Esophagus muscularis mucosa (tissue), 4 donors: ENCODE data around the gene HAUS5.

Experiments
- EP300 ChIP-seq: sonication (generic); formaldehyde crosslinking; IDR thresholded peaks from one replicate; pipeline ENCODE4 v1.6.1; 2017; ENCODE audit warnings: antibody characterized with exemption
- POLR2A ChIP-seq: fragments of 450-650 bp; IDR thresholded peaks from one replicate; pipeline ENCODE4 v1.6.1; 2017; ENCODE audit warnings: antibody characterized with exemption, moderate library complexity, mild to moderate bottlenecking, low read depth
- POLR2AphosphoS5 ChIP-seq, 2 donors: sonication (generic); formaldehyde crosslinking; IDR thresholded peaks; one replicate each; pipeline ENCODE4 v1.6.1; 2017; ENCODE audit warnings: antibody characterized with exemption in 2 of 2
- TF ChIP-seq, protein P1 (sequence below), 3 experiments: fragments of 200-600 bp in 2 of 3; fragments of 450-650 bp in 1 of 3; sonication (generic) in 2 of 3; IDR thresholded peaks; one replicate each; pipeline ENCODE4 v1.5.1; 2017 to 2019; ENCODE audit warnings: antibody characterized with exemption in 3 of 3, mild to moderate bottlenecking in 2 of 3, moderate library complexity in 1 of 3

DNA sequence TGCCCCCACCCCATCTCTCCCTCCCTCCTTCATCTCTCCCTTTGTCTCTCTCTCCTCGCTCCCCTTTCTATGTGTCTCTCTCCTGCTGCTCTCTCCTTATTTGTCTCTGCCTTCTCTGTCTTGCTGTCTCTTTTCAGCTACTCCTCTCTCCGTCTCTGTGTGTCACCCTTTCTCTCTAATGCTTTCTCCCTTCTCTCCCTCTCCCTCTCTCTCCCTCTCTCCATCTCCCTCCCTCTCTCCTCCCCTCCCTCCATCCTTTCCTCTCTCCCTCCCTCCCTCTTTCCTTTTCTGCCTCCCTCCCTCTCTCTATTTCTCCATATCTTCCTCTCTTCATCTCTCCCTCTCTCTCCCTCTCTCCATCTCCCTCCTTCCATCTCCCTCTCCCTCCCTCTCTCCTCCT is 49.8 kb upstream of the HAUS5 start:
- TF ChIP-seq, protein P1, sequence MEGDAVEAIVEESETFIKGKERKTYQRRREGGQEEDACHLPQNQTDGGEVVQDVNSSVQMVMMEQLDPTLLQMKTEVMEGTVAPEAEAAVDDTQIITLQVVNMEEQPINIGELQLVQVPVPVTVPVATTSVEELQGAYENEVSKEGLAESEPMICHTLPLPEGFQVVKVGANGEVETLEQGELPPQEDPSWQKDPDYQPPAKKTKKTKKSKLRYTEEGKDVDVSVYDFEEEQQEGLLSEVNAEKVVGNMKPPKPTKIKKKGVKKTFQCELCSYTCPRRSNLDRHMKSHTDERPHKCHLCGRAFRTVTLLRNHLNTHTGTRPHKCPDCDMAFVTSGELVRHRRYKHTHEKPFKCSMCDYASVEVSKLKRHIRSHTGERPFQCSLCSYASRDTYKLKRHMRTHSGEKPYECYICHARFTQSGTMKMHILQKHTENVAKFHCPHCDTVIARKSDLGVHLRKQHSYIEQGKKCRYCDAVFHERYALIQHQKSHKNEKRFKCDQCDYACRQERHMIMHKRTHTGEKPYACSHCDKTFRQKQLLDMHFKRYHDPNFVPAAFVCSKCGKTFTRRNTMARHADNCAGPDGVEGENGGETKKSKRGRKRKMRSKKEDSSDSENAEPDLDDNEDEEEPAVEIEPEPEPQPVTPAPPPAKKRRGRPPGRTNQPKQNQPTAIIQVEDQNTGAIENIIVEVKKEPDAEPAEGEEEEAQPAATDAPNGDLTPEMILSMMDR (IDR thresholded peaks at IDR 0.05) = no peak
- TF ChIP-seq POLR2A (no peak), EP300 (no peak), POLR2AphosphoS5 (IDR thresholded peaks at IDR 0.05) (no peak)
